ENCODE data around the gene KLHL29. TPM values are rescaled to one million over a fixed set of nuclear protein-coding genes. Genes with fewer than 3 reads are reported as not detected.

Gene KLHL29
- total RNA-seq, 4 donors from 2014 or later: 39.6 to 52.0 (median 40.4) TPM

DNA sequence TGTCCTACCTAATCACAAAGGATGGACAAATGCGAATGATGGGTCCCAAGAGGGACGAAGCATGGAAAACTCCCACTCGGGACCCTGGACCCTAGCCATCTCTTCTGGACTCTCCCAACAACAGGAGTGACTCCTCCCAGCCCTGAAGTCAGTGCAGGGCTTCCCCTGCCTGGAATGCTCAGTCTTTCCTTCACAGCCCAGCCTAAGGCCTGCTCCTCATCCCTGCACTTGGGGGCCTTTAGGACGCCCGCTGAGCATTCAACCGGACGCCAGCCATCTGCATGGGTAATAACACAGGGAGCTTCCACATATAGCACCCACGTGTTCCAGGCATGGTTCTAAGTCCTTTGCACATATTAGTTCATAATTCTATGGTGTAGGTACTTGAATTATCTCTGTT is 237.5 kb downstream of the KLHL29 start:
- Histone ChIP-seq H3K4me3 (no peak overlapping the region), H3K27ac (peak overlapping the region in 2 of 4 donors; percentile 17 to 31), H3K36me3 (no peaks in the 10 kb centered on the region), H3K4me1 (peaks cover 0 to 79% (median 36%) of the 10 kb centered on the region in 4 donors), H3K9me3 (peaks cover 0 to 9% (median 2%) of the 10 kb centered on the region in 4 donors), H3K27me3 (no peaks in the 10 kb centered on the region)
- TF ChIP-seq EP300 (IDR thresholded peaks at IDR 0.05): no peak
- TF ChIP-seq POLR2A (IDR thresholded peaks at IDR 0.05): no peak
- TF ChIP-seq, protein P1, sequence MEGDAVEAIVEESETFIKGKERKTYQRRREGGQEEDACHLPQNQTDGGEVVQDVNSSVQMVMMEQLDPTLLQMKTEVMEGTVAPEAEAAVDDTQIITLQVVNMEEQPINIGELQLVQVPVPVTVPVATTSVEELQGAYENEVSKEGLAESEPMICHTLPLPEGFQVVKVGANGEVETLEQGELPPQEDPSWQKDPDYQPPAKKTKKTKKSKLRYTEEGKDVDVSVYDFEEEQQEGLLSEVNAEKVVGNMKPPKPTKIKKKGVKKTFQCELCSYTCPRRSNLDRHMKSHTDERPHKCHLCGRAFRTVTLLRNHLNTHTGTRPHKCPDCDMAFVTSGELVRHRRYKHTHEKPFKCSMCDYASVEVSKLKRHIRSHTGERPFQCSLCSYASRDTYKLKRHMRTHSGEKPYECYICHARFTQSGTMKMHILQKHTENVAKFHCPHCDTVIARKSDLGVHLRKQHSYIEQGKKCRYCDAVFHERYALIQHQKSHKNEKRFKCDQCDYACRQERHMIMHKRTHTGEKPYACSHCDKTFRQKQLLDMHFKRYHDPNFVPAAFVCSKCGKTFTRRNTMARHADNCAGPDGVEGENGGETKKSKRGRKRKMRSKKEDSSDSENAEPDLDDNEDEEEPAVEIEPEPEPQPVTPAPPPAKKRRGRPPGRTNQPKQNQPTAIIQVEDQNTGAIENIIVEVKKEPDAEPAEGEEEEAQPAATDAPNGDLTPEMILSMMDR (IDR thresholded peaks at IDR 0.05): no peak
- WGBS, 2 donors: 78 to 85% methylated on average over 8 of the region's 8 CpGs
- DNase-seq (ENCODE audit: low spot score in 2 of 2): no peak

DNA sequence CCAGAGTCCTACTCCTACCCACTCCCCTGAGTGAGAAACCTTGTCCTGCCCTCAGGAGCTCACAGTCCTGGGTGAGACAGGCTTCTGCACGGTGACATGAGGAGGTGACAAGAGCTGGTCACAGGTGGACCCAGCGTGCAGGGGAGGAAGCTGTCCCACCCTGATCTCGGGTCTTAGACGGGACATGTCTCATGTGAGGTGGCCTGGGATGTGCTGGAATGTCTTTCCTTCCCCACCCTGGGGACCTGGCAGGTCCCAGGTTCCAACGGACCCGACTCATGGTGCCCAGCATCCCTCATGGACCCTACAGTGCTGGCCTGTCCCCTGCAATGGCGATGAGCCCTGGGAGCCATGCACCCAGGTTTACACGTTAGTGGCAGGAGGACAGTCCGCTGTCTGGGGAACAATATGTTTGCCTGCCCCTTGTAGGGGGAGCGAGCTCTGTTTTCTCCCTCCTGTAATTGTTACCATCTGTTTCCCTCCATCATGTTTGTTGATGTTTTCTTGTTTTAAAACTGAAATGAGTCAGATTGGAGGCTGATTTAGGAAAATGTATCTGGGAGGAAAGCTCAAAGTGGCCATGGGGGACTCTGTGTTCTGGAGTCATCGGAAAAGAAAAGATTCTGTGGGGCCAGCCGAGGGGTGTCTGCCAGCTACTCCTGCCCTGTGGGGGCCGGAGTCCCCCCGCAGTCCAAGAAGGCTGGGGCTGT is 238.1 kb downstream of the KLHL29 start:
- no peaks in the 10 kb centered on the region for H3K36me3 ChIP-seq
- 66 to 70% methylated on average over 14 of the region's 14 CpGs for WGBS, 2 donors
- no peak for TF ChIP-seq POLR2A (IDR thresholded peaks at IDR 0.05)
- TF ChIP-seq, protein P1 (IDR thresholded peaks at IDR 0.05): no peak
- TF ChIP-seq EP300 (IDR thresholded peaks at IDR 0.05): no peak
- no peak overlapping the region for H3K4me3 ChIP-seq
- peaks cover 0 to 74% (median 32%) of the 10 kb centered on the region in 4 donors for H3K4me1 ChIP-seq
- H3K27me3 ChIP-seq: no peaks in the 10 kb centered on the region
- H3K9me3 ChIP-seq: peaks cover 0 to 9% (median 2%) of the 10 kb centered on the region in 4 donors
- no peak for DNase-seq (ENCODE audit: low spot score in 2 of 2)
- peak overlapping the region in 2 of 4 donors; percentile 3 to 31 for H3K27ac ChIP-seq

DNA sequence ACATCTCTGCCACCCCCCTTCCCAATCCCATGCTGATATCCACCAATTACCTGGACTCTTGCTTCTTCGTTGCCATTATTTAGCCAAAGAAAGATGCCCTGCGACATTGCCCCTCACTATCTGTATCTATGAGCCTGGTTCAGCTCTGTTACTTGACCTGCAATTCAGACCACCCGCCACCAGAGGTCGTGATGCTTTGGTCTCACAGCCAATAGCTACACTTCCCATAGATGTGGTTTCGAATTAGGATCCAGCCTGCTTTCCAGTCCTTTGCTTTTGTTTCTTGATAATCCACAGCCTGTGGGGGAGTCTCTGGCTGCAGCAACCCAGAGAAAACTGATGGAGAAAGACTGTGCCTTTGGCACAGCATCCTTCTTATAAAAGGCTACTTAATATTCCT is 239.4 kb downstream of the KLHL29 start:
- WGBS, 2 donors: 73 to 75% methylated on average over 5 of the region's 5 CpGs
- H3K4me1 ChIP-seq: peaks cover 0 to 67% (median 22%) of the 10 kb centered on the region in 4 donors
- TF ChIP-seq, protein P1 (IDR thresholded peaks at IDR 0.05): peak in 2 of 5 experiments; percentile 9 to 11
- no peak for TF ChIP-seq EP300 (IDR thresholded peaks at IDR 0.05)
- DNase-seq (ENCODE audit: low spot score in 2 of 2): no peak
- no peak overlapping the region for H3K27ac ChIP-seq
- peaks cover 0 to 9% (median 2%) of the 10 kb centered on the region in 4 donors for H3K9me3 ChIP-seq
- no peak overlapping the region for H3K4me3 ChIP-seq
- H3K36me3 ChIP-seq: no peaks in the 10 kb centered on the region
- H3K27me3 ChIP-seq: no peaks in the 10 kb centered on the region

DNA sequence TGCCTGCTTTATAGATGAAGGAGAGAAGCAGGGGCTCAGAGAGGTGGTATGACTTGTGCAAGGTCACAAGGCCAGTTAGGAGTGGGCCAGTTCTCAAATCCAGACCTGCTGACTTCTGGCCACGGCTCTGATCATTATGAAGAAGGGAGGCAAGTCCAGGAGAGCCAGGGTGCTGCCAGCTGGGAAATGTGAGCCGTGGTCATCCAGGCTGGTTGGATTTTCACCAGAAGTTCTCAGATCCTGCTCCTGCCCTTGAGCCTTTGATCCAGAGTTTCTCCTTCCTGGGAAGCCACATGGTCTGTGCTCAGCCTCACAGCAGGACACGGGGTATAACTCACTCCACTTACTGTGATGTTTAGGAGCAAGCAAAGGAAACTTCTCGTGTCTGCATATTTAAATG is 239.9 kb downstream of the KLHL29 start:
- H3K9me3 ChIP-seq: peaks cover 0 to 9% (median 2%) of the 10 kb centered on the region in 4 donors
- no peak for DNase-seq (ENCODE audit: low spot score in 2 of 2)
- no peak overlapping the region for H3K4me3 ChIP-seq
- H3K36me3 ChIP-seq: no peaks in the 10 kb centered on the region
- no peak overlapping the region for H3K27ac ChIP-seq
- TF ChIP-seq POLR2A (IDR thresholded peaks at IDR 0.05): no peak
- TF ChIP-seq, protein P1 (IDR thresholded peaks at IDR 0.05): no peak
- TF ChIP-seq EP300 (IDR thresholded peaks at IDR 0.05): no peak
- H3K27me3 ChIP-seq: no peaks in the 10 kb centered on the region
- peaks cover 0 to 67% (median 20%) of the 10 kb centered on the region in 4 donors for H3K4me1 ChIP-seq
- WGBS, 2 donors: 61 to 62% methylated on average over 4 of the region's 4 CpGs

DNA sequence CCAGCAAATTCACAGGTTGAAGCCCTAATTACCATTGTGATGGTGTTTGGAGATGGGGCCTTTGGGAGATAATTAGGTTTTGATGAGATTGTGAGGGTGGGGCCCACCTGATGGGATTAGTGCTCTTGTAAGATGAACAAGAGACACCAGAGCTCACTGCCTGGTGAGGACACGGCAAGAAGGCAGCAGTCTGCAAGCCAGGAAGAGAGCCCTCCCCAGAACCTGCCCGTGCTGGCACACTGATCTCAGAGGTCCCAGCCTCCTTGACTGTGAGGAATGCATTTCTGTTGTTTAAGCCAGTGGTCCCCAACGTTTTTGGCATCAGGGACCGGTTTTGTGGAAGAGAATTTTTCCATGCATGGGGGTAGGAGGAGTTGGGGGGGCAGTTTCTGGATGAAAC is 240.7 kb downstream of the KLHL29 start:
- 76 to 82% methylated on average over 4 of the region's 4 CpGs for WGBS, 2 donors
- H3K27ac ChIP-seq: no peak overlapping the region
- H3K36me3 ChIP-seq: no peaks in the 10 kb centered on the region
- no peak overlapping the region for H3K4me3 ChIP-seq
- TF ChIP-seq POLR2A (IDR thresholded peaks at IDR 0.05): no peak
- no peak for TF ChIP-seq EP300 (IDR thresholded peaks at IDR 0.05)
- TF ChIP-seq, protein P1 (IDR thresholded peaks at IDR 0.05): no peak
- no peaks in the 10 kb centered on the region for H3K27me3 ChIP-seq
- H3K4me1 ChIP-seq: peaks cover 0 to 59% (median 12%) of the 10 kb centered on the region in 4 donors
- peaks cover 0 to 9% (median 2%) of the 10 kb centered on the region in 4 donors for H3K9me3 ChIP-seq
- no peak for DNase-seq (ENCODE audit: low spot score in 2 of 2)

Data from tibial nerve (tissue), 4 donors.